GM23248 (cell line): ENCODE measurements around the gene FOSL1.

Experiments
- EZH2 ChIP-seq: fragments of 200-600 bp; sonication (generic); IDR thresholded peaks from 2 replicates; pipeline ENCODE4 v1.6.1; 2018; ENCODE audit warnings: antibody characterized with exemption, mild to moderate bottlenecking; ENCODE audit not compliant: insufficient read depth, poor library complexity, severe bottlenecking
- EZH2phosphoT487 ChIP-seq: fragments of 200-600 bp; sonication (generic); IDR thresholded peaks from 2 replicates; pipeline ENCODE4 v1.6.1; 2018; ENCODE audit warnings: antibody characterized with exemption, moderate library complexity, mild to moderate bottlenecking, low read depth; ENCODE audit not compliant: insufficient read depth

DNA sequence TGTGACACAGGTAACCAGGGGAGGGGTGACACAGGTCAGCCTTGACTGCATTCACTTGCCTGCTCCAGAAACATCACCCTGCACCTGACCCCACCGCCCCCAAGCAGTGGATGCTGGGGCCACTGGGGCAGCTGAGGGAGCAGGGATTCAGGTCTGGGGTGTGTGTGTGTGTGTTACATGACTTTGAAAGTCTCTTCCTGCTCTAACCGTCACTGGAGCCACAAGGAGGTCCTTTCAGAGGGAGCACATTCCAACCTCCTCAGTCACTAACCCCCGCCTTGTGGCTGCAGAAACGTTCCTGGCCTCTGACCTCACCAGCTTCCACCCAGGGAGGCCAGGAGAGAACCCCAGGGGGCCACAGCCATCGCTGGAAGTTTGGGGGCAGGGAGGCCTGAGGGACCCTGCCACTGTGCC is 2.9 kb upstream of the FOSL1 start:
- no peak for TF ChIP-seq EZH2
- TF ChIP-seq EZH2phosphoT487, result no peak
